NB4 (cell line): ENCODE data around the gene SPACDR.
A peak's percentile ranks its signal among the peaks of the same experiment; 100 is the strongest.

Source experiments
- MAX ChIP-seq: IDR thresholded peaks from 2 replicates; pipeline ENCODE4 v1.6.1; 2011; ENCODE audit warnings: low read depth, low read length
- MYC ChIP-seq: IDR thresholded peaks from 2 replicates; pipeline ENCODE4 v1.6.1; 2011; ENCODE audit warnings: low read depth, low read length
- POLR2A ChIP-seq: IDR thresholded peaks from 2 replicates; pipeline ENCODE4 v1.6.1; 2011; ENCODE audit warnings: mild to moderate bottlenecking; ENCODE audit not compliant: insufficient read length; ENCODE audit errors: extremely low read depth
- TF ChIP-seq, protein P1 (sequence below): IDR thresholded peaks from one replicate; pipeline ENCODE4 v1.5.1; 2012; ENCODE audit warnings: low read depth, low read length

DNA sequence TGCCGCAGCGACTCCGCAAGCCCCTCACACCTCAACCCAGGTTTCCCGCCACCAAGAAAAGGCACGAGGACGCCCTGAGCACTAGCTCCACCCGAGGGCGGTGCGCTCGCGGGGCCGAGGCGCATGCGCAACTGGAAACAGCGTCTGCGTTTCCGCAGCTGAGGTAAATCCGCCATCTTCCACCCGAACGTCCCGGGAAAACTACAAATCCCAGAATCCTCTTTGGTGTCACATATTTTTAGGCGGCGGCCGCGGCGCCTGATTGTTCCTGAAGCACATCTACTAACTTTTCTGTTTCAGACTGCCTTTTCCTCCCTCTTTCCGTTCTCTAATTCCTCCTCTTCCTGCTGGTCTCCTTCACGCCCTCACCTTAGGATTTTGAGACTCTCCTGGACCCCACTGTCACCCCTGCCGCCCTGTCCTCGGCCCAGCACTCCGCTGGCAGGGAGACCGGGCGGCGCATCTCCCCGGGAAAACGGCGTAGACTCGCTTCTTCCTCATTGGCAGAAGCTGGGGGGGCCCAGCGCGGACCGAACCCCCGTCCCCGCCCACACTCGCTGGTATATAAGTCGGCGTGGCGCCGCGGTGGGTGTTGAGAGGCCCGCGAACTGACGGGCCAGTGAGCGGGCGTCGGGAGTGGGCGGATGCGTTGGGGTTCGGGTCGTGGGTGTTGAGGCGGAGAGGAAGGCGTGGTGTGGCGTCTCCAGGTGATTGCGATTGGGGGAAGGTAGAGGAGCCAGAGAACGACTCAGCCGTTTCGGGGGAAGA, 35.7 kb downstream of the SPACDR start, which contains the start of gene ZCWPW1:
- TF ChIP-seq, protein P1, sequence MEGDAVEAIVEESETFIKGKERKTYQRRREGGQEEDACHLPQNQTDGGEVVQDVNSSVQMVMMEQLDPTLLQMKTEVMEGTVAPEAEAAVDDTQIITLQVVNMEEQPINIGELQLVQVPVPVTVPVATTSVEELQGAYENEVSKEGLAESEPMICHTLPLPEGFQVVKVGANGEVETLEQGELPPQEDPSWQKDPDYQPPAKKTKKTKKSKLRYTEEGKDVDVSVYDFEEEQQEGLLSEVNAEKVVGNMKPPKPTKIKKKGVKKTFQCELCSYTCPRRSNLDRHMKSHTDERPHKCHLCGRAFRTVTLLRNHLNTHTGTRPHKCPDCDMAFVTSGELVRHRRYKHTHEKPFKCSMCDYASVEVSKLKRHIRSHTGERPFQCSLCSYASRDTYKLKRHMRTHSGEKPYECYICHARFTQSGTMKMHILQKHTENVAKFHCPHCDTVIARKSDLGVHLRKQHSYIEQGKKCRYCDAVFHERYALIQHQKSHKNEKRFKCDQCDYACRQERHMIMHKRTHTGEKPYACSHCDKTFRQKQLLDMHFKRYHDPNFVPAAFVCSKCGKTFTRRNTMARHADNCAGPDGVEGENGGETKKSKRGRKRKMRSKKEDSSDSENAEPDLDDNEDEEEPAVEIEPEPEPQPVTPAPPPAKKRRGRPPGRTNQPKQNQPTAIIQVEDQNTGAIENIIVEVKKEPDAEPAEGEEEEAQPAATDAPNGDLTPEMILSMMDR = no peak
- TF ChIP-seq POLR2A = peak; percentile 100
- peak; percentile 98 for TF ChIP-seq MAX
- peak; percentile 87 for TF ChIP-seq MYC
